Measurements from ENCODE around the gene GRIN3A. TPM values are rescaled to one million over a fixed set of nuclear protein-coding genes. Genes with fewer than 3 reads are reported as not detected.

GRIN3A gene
- polyA plus RNA-seq, 1 of the 3 experiments (the other 2 are of a cell fraction) = not detected

DNA sequence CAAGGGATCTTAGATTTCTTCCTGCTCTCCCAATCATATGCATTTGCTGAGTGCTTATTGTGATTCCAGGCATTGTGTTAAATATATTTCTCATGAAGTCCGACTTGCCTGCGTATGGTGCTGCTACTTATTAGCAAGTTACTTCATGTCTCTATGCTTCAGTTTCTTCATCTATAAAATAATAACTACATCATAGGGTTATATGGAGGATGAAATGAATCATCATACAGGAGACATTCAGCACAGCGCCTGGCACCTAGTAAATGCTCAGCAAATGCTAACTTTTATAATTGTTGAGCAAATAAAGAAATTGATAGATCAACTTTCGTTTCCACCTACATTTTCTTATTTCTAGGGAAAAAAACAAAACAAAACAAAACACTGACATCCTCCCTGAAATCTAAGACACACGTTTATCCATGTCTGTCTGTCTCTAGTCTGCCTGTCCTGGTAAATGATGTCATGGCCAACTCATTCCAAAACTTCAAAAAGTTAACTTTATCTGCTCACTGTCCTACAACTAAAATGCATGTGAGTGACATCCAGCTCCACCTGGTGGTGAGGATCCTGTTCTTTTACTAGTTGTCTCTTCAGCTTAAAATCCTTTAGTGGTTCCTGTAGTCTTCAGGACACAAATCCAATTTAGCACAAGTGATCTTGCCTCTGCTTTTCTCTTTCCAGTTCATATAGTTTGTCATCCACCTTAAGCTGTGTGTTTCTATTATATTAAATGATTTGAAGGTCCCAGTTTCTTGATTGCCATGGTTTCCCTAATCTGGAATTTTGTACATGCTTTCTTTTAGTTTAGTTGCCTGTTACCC is 171.3 kb downstream of the GRIN3A start:
- peaks cover 8% of the 10 kb centered on the region for H3F3A ChIP-seq (replicated peaks; ENCODE audit: insufficient read depth)
- 81% methylated on average over 5 of the region's 5 CpGs for WGBS (ENCODE audit: low lambda C conversion rate)
- no peaks in the 10 kb centered on the region for H3K9me2 ChIP-seq
- no peaks in the 10 kb centered on the region for H4K20me1 ChIP-seq (ENCODE audit: insufficient read depth)
- H3K9ac ChIP-seq = no peak overlapping the region
- no peaks in the 10 kb centered on the region for H3K79me2 ChIP-seq (ENCODE audit: insufficient read depth)
- no peaks in the 10 kb centered on the region for H3K27me3 ChIP-seq (ENCODE audit: insufficient read depth)
- DNase-seq = no peak
- H3K4me3 ChIP-seq (ENCODE audit: low read depth in 2 of 2, low read length in 1 of 2) = no peak overlapping the region
- peaks cover 0 to 3% of the 10 kb centered on the region in 2 experiments; a peak in 1 of 4 replicates for H3K4me1 ChIP-seq (ENCODE audit: control insufficient read depth in 1 of 2, insufficient read depth in 2 of 2, low read depth in 1 of 2, low read length in 1 of 2)
- H2AFZ ChIP-seq (ENCODE audit: low read depth) = no peak overlapping the region
- no peaks in the 10 kb centered on the region for H3K9me3 ChIP-seq
- peaks cover 63 to 65% of the 10 kb centered on the region in 2 experiments for H3K36me3 ChIP-seq (replicated peaks in 1 of 2; ENCODE audit: control insufficient read depth in 1 of 2, insufficient read depth in 2 of 2, low read length in 1 of 2)
- H3K4me2 ChIP-seq = no peak overlapping the region
- no peak overlapping the region for H3K27ac ChIP-seq (ENCODE audit: low read depth in 2 of 2, low read length in 1 of 2)
- CTCF ChIA-PET = interaction anchor here (0.6 to 2.1 kb wide), 12 partner anchors 11 to 118 kb away, joined by 3 to 10 read pairs (median 3); no protein-coding TSS in a partner anchor
- TF ChIP-seq RAD21 (IDR thresholded peaks at IDR 0.05; ENCODE audit: low read length) (peak; percentile 27), RXRA (IDR thresholded peaks at IDR 0.05; ENCODE audit: borderline replicate concordance, low read depth) (no peak), RFX5 (IDR thresholded peaks at IDR 0.05; ENCODE audit: low read length) (no peak), CTCF (IDR thresholded peaks at IDR 0.05) (peak; percentile 67), MAX (IDR thresholded peaks at IDR 0.05; ENCODE audit: low read depth) (no peak), SMC3 (IDR thresholded peaks at IDR 0.05; ENCODE audit: low read depth, low read length) (peak; percentile 39), CHD2 (IDR thresholded peaks at IDR 0.05; ENCODE audit: low read length, partially characterized antibody) (no peak), GATA2 (CRISPR knock-in tag; IDR thresholded peaks at IDR 0.05) (no peak)
- TF ChIP-seq, protein P1, sequence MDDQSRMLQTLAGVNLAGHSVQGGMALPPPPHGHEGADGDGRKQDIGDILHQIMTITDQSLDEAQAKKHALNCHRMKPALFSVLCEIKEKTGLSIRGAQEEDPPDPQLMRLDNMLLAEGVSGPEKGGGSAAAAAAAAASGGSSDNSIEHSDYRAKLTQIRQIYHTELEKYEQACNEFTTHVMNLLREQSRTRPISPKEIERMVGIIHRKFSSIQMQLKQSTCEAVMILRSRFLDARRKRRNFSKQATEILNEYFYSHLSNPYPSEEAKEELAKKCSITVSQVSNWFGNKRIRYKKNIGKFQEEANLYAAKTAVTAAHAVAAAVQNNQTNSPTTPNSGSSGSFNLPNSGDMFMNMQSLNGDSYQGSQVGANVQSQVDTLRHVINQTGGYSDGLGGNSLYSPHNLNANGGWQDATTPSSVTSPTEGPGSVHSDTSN (IDR thresholded peaks at IDR 0.05) = 0 out of 2 replicates have a peak, but pooled peaks have one; percentile 8
- POLR2A ChIA-PET = no interaction called here

DNA sequence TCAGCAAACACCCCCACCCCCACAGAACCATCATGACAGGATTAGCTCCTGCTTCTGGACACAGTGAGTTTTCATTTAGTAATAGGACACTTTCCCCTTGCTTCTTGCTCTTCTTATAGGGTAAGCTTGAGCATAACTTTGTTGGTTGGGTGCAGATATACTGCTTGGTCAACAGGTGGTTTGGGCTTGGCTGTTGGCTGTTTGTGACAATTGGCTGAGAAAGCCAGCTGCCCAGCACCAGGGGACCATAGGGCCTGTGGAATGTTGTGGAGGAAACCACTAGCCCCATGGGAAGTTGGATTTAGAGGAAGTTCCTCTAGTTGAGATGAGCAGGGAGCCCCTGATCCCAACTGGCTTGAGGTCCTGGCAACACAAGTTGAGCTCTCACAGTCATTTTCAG is 174.2 kb downstream of the GRIN3A start:
- H4K20me1 ChIP-seq (ENCODE audit: insufficient read depth) = no peaks in the 10 kb centered on the region
- H3K9me3 ChIP-seq = no peaks in the 10 kb centered on the region
- H2AFZ ChIP-seq (ENCODE audit: low read depth) = no peak overlapping the region
- H3K27ac ChIP-seq (ENCODE audit: low read depth in 2 of 2, low read length in 1 of 2) = no peak overlapping the region
- DNase-seq = no peak
- peaks cover 0 to 3% of the 10 kb centered on the region in 2 experiments; a peak in 1 of 4 replicates for H3K4me1 ChIP-seq (ENCODE audit: control insufficient read depth in 1 of 2, insufficient read depth in 2 of 2, low read depth in 1 of 2, low read length in 1 of 2)
- no peak overlapping the region for H3K4me3 ChIP-seq (ENCODE audit: low read depth in 2 of 2, low read length in 1 of 2)
- peaks cover 77 to 82% of the 10 kb centered on the region in 2 experiments for H3K36me3 ChIP-seq (replicated peaks in 1 of 2; ENCODE audit: control insufficient read depth in 1 of 2, insufficient read depth in 2 of 2, low read length in 1 of 2)
- peaks cover 8% of the 10 kb centered on the region for H3F3A ChIP-seq (replicated peaks; ENCODE audit: insufficient read depth)
- no peaks in the 10 kb centered on the region for H3K9me2 ChIP-seq
- H3K27me3 ChIP-seq (ENCODE audit: insufficient read depth) = no peaks in the 10 kb centered on the region
- peaks cover 4% of the 10 kb centered on the region; the same call in 1 of the 2 replicates for H3K79me2 ChIP-seq (ENCODE audit: insufficient read depth)
- CTCF ChIA-PET = interaction anchor here (0.5 to 1.9 kb wide), 7 partner anchors 15 to 155 kb away, joined by 3 to 7 read pairs (median 3); no protein-coding TSS in a partner anchor
- H3K4me2 ChIP-seq = no peak overlapping the region
- POLR2A ChIA-PET = interaction anchor here (1.2 kb wide), 1 partner anchor 166 kb away, joined by 3 read pairs; the partner anchor contains the start of genes MRPL50 and ZNF189
- no peak overlapping the region for H3K9ac ChIP-seq
- TF ChIP-seq RFX5 (IDR thresholded peaks at IDR 0.05; ENCODE audit: low read length) (no peak), TCF12 (IDR thresholded peaks at IDR 0.05) (no peak), RAD21 (IDR thresholded peaks at IDR 0.05; ENCODE audit: low read length) (no peak), NFIC (IDR thresholded peaks at IDR 0.05; ENCODE audit: borderline replicate concordance) (no peak), CTCF (IDR thresholded peaks at IDR 0.05) (no peak), FOSL2 (IDR thresholded peaks at IDR 0.05; ENCODE audit: borderline replicate concordance, low read depth) (no peak)
- TF ChIP-seq, protein P2, sequence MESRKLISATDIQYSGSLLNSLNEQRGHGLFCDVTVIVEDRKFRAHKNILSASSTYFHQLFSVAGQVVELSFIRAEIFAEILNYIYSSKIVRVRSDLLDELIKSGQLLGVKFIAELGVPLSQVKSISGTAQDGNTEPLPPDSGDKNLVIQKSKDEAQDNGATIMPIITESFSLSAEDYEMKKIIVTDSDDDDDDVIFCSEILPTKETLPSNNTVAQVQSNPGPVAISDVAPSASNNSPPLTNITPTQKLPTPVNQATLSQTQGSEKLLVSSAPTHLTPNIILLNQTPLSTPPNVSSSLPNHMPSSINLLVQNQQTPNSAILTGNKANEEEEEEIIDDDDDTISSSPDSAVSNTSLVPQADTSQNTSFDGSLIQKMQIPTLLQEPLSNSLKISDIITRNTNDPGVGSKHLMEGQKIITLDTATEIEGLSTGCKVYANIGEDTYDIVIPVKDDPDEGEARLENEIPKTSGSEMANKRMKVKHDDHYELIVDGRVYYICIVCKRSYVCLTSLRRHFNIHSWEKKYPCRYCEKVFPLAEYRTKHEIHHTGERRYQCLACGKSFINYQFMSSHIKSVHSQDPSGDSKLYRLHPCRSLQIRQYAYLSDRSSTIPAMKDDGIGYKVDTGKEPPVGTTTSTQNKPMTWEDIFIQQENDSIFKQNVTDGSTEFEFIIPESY (IDR thresholded peaks at IDR 0.05; ENCODE audit: borderline replicate concordance, low read depth) = no peak
